GM19238 (cell line): ENCODE measurements around the gene RABGAP1L.
"Not testable (repeated sequence)": the region's sequence is repeated elsewhere in the genome, so short reads cannot be mapped to it uniquely, and the experiment has no call there.

Experiments
- DNase-seq: peaks from one replicate; pipeline ENCODE4 v3.0.0; 2011; ENCODE audit warnings: low spot score; ENCODE audit not compliant: insufficient read length

Gene RABGAP1L

DNA sequence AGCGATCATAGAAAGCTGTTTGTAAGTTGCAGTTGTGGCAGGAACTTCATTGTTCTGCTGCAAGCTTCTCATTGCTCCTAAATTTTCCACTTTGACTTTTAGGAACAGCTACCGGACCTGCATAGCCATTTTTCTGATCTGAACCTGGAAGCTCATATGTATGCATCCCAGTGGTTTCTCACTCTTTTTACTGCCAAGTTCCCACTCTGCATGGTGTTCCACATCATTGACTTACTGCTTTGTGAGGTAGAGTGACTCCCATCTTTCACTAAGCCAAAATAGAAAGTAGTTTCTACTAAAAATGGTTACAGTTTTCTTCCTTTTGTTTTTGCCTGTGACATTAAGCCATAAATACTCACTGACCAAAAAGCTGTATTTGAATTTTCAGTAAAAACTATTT, 542.7 kb downstream of the RABGAP1L start:
- no peak for DNase-seq

DNA sequence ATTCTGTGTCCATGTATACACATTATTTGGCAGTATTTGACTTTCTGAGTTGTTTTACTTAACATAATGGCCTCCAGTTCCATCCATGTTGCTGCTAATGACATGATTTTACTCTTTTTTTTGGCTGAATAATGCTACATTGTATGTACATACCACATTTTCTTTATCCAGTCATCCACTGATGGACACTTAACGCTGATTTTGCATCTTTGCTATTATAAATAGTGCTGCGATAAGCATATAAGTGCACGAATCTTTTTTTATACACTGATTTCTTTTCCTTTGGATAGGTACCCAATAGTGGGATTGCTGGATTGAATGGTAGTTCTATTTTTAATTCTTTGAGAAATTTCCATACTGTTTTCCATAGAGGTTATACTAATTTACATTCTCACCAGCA, 544.0 kb downstream of the RABGAP1L start:
- no peak for DNase-seq

DNA sequence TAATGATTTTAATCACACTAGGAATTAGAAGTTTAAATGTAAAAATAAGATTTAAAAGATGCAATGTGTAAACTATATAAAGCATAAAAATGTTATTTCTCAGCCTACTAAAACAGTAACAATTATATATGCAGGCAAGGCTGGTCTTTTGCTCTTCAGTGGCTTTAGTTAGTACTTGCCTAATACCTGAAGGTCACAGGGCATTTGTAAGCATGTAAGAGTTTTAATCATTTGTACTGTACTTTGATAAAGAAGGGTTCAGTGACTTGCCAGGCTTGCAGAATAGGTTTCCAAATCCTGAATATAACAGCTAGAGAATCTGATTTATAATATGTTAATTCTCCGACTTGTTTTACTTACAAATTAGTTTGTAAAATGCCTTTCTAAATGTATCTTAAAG, 545.0 kb downstream of the RABGAP1L start:
- DNase-seq: no peak

DNA sequence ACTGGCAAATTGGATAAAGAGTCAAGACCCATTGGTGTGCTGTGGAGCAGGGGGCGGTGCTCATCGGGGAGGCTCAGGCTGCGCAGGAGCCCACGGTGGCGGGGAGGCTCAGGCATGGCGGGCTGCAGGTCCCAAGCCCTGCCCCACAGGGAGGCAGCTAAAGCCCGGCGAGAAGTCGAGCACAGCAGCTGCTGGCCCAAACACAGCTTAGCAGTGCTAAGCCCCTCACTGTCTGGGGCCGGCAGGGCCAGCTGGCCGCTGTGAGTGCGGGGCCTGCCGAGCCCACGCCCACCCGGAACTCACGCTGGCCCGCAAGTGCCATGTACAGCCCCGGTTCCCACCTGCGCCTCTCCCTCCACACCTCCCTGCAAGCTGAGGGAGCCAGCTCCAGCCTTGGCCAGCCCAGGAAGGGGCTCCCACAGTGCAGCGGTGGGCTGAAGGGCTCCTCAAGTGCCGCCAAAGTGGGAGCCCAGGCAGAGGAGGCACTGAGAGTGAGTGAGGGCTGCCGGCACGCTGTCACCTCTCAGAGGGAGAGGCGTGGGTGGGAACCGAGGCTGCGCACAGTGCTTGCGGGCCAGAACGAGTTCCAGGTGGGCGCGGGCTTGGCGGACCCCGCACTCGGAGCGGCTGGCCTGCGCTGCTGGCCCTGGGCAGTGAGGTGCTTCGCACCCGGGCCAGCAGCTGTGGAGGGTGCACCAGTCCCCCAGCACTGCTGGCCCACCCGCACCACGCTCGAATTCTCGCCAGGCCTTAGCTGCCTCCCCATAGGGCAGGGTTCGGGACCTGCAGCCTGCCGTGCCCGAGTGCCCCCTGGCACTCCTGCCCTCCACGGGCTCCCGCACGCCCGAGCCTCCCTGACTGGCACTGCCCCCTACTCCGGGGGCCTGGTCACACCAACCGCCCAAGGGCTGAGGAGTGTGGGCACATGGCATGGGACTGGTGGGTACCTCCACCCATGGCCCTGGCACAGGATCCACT, 551.8 kb downstream of the RABGAP1L start:
- DNase-seq: no peak

DNA sequence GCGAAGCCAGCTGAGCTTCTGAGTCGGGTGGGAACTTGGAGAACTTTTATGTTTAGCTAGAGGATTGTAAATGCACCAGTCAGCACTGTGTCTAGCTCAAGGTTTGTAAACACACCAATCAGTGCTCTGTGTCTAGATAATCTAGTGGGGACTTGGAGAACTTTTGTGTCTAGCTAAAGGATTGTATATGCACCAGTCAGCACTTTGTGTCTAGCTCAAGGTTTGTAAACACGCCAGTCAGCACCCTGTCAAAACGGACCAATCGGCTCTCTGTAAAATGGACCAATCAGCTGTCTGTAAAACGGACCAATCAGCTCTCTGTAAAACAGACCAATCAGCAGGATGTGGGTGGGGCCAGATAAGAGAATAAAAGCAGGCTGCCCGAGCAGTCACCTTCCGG, 552.5 kb downstream of the RABGAP1L start:
- not testable (repeated sequence) for DNase-seq

DNA sequence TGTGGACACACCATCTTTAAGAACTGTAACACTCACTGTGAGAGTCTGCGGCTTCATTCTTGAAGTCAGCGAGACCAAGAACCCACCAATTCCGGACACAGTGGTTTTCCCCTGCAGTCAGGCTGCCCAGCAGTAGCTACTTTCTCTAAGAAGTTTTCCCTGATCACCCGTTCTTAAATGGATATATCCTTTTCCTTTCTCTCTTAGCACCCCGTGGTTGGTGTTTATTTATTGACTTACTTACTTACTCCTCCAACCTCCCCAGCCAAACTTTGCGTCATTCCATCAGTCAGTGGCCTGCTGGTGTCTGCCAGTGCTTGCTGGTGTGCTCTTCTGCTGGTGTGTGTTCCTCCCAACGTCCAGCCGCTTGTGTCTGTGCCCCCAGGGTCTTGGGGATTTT, 553.2 kb downstream of the RABGAP1L start:
- DNase-seq: no peak

DNA sequence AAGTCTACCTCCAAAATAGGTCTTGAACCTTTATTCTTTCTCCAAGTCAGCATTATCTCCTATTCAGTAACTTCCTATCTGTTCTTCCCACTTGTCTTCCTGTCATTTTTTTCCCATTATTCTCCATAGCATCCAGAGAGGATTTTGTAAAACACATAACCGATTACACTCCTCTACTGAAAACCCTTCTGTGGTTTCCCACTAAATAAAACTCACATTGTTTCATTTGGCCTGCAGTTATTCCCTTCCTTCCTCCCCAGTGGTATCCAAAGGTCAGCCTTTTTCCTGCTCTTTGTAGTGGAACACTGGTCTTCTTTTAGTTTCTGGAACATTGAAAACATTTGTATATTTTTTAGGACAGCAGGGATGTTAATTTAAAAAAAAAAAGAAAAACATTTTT, 554.5 kb downstream of the RABGAP1L start:
- DNase-seq: no peak

DNA sequence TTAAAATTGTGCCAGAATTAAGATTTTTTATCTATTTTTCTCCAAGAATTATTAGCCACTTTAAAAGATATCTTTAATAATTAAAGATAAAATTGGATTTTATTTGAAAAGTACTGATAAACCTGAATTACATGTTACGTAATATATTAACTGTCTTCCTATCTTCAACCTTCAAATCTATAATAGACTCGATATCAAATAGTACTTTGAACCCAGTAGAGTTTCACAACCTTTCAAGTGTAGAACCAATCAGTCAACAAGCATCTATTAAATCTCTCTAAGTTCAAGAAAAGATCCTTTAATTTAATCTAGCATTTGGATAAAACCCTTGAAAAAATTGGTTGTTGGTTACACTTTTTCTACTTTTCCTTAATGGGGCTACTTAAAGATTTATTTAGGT, 559.9 kb downstream of the RABGAP1L start:
- no peak for DNase-seq

DNA sequence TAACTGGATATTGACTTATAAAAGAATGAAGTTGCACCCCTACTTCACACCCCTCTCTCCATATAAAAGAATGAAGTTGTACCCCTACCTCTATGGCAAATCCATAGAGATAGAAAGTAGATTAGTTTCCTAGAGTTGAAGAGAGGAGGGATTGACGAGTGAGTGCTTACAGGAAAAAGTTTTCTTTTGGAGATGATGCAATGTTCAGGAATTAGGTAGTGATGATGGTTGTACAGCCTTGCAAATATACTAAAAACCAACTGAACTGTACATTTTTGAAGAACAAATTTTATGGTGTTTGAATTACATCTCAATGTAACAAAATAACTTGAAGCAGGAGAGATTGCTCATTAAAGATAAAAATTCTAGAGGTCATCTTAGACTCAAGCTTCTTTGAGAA, 561.3 kb downstream of the RABGAP1L start:
- DNase-seq: no peak

DNA sequence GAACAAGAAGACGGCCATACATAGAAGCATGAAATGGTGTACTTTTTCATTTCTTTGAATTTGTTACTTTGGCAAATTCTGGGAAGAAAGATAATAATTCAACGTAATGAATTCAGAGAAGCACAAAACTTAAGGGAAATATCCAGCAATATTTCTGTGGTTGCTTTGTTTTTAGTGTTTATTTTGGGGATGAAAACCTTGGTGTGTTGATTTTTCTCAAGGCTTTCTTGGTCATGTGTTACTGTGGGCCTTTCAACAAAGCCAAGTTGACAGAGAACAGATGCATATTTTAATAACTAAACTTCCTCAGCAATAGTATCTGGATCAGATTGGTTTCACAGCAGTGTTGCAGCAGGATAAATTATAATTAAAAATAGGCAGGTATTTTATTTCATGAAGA, 561.9 kb downstream of the RABGAP1L start:
- no peak for DNase-seq

DNA sequence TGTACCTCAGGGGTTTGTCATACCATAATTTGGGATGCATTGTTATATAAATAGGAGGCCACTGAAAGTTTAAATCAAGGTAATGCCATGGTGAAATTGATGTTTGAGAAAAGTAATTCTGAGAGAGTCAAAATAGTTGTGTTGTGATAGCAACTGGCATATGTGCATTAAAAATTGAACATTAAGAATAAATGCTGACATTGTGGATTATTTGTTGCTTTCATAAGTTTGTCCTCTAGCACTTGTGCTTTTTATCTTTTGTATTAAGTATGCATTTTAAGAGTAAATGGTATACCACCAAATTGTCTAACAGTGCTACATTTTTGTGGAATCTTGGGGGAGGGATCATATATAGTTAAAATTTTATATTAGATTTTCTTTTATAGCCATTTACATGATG, 564.5 kb downstream of the RABGAP1L start:
- no peak for DNase-seq

DNA sequence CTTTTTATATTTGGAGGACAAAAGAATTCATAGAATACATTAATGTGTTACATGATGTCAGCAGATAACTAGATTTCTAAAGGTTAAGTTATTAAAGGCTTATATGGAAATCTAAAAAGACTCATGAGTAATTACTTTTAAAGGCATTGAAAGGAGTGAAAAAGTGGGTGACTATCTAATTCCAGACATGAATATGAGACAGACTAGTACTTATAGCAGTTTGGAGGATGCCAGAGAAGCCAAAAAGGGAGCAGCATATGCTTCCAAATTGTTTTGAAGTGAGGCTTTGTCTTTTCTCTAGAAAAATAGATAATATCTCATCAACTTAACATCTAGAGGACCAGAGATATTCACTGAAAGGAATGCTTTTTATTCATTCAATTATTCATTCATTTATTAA, 564.9 kb downstream of the RABGAP1L start:
- no peak for DNase-seq

DNA sequence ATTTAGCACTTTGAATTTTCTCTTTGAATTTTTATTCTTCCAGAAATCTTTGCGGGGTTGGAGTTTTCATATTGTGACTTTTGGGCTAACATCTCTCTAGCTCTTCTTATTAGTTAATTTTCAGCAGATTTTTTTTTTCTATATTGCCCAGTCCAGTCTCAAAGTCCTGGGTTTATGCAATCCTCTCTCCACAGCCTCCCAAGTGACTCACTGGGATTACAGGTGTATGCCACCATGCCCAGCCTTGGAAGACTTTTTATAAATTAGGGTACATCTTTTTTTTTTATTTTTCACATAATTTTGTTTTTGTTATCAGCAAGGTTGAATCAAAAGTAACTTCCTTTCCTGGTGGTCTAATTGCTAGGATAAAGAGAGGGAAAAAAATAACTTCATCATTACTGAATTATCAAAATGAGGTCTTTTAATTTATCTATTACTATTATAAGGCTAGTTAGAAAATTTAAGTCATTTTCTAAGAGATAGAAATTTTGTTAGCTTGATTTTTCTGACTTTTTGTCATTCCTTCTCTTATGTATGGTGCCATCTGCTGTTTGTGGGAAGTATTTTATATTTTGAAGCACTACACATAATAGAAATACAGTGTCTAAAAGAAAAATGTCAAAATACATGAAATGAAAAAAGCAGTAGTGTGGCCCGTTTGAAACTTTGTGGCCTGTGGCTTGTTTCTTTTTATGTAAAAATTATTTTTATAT, 567.0 kb downstream of the RABGAP1L start:
- no peak for DNase-seq

DNA sequence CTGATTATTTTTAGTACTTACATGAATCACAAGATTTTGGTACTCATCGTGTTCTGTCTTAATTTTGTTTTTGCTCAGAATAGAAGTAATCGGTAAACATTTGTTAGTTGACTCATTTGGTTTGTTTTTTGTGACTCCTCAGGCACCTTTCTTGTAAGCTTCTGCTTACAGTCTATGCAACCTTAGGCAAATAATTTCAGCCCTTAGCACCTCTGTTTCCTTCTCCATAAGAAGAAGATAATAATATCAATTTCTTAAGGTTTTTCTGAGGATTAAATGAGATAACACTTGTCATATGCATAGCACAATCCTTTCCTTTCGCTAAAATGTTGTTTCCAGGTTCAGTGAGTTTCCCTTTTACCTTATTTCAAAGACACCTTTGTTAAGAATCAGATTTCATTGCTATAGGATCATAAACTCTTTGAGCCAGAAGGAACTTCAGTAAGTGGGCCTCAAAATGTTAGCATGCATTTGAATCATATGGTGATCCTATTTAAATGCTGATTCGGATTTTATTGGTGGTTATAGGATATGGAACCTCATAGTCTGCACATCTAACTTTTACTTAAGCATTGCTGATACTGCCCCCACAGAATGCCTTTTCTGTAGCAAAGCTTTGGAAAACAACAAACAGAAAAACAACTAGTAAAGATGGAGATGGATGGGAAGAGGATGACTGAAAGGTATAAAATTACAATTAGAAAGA, 567.7 kb downstream of the RABGAP1L start:
- no peak for DNase-seq

DNA sequence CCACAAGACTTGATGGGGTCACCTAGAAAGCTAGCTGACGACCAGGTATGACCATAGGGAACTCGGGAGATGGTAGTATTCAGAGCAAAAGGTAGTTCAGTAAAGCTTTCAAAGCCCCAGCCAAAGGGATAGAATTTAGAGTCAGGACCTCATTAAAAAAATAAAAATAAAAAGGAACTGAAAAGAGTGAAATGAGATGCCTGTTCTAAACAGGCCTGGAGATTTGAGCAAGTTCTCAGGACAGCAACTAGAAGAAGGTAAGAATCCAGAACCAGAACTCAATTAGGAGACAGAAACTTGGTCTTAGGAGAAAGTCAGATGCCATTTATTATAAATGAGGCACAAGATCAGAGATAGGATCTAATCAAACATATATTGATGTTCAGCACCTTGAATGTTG, 575.0 kb downstream of the RABGAP1L start:
- no peak for DNase-seq

DNA sequence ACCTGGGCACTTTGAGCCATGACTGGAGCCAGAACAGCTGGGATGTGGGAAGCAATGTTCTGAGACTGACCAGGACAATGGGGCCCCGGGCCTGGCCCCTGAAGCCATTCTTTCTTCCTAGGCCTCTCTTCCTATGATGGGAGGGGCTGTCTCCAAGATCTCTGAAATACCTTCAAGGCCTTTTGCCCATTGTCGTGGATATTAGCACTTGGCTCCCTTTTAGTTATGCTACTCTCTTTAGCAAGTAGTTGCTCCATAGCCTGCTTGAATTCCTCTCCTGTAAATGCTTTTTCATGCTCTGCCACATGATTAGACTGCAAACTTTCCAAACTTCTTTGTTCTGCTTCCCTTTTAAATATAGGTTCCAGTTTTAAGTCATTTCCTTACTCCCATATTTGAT, 577.5 kb downstream of the RABGAP1L start:
- DNase-seq: no peak

DNA sequence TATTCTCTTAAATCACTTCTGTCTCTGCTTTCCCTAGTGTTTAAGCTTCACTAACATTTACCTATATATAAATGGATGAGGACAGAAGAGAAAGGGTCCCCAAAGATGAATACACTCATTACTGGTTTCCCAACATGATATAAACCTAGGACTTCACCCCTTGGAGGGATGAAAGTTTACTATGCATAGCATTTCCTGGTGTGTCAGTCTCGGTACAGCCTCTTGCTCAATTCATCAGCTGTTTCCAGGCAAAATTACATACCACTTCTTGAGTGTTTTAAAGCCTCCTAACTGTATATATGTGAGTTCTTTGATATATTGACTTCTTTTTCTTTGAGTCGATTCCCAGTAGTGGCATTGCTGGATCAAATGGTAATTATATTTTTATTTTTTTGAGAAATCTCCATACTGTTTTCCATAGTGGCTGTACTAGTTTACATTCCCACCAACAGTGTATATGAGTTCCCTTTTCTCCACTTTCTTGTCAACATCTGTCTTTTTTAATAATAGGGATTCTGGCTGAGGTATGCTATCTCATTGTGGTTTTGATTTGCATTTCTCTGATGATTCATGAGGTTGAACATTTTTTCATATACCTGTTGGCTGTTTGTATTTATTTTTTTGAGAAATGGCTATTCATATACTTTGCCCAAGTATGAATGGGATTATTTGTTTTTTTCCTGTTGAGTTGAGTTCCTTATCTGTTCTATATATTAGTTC, 581.1 kb downstream of the RABGAP1L start:
- no peak for DNase-seq

DNA sequence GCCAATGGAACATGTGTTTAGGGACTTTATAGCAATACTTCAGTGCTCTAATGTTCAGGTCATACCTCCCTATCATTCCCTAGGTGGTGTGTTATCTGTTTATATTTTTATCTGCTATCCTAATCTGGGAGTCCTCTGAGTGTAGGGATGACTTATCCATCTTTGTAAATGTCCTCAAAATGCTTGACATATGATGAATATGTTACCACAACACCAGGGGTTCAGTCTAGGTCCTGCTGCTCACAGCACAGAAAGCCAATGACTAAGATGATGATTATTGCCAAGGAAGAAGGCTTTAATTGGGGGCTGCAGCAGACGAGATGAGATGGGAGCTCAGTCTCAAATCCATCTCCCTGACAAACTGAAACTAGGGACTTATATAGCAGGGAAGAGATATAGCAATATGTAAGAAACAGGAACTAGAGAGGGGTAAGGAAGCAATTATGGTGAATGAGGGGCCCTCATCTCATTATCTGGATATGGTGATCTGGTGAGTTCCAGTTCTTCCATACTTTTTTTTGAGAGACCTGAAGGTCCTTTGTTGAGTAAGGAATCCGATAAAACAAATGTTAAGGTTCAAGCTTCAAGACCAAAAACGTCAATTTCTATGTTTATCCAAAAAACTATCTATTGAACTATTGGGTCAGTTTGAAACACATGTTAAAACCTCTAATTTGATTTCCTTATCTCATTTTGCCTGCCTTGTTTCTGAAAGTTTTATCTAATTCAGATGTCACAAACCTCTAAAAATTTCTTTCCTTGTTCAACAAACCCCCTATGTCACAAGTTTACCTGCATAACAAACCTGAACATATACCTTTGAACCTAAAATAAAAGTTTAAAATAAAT, 583.7 kb downstream of the RABGAP1L start:
- no peak for DNase-seq

DNA sequence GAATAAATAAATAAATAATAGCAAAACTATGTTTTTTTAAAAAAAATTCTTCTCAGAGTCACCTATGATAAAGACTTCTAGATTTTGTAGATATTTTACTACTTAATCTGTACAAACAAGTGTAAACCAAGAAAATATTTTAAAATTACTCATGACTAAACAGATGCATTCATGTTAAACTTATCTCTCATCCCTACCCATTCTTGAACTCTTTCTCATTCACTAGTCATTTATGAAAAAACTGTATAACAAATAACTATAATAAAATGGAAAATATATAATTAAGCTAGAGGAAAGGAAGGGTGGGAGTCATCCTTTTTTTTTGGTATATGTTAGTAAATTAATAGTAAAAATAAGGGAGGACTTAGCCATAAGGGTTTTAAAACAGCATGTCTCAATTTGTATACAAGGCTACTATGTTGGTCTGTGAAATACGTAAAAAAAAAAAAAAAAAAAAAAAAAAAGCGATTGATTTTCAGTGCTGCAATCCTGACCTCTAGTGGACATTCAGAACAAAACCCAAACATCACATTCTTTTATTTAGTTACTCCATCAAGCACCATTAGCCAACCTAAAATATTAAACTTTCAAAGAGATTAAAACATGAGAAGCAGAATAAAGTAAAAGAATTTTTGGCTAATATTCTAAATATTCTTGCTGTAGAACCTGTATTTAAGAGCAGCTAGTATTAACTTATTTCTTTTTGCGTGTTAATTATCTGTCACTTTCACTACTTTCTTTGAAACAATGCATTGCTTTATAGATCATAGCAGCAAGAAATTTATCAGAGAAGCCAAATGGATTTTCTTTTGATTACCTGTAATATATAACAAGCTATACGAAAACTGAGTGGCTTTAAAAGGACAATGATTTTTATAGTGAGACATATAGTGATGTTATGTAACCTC, 584.6 kb downstream of the RABGAP1L start:
- DNase-seq: no peak
